ENCODE data around the gene TRIM75.
"Not testable (repeated sequence)": the region's sequence is repeated elsewhere in the genome, so short reads cannot be mapped to it uniquely, and the experiment has no call there.

TRIM75 gene

DNA sequence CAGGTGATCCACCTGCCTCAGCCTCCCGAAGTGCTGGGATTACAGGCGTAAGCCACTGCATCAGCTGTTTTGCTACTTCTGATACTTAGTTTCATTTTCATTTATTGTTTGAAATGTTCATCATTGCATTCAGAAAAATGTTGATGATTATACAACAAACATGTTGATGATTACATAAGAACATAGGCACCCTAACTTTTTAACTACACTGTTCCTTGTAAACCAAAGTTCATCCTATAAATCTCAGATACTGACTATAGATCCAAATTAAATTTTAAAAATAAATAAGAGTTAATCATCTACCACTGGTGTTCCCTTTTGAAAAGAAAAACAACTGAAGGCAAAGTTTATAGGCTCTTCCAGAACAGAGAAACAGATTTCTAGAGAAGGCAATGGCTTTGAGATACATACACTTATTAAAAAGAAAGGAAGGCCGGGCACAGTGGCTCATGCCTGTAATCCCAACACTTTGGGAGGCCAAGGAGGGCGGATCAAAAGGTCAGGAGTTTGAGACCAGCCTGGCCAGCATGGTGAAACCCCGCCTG lies 23.4 kb downstream of the TRIM75 start:
- DNase-seq (ENCODE audit: low read depth in 4 of 4, low spot score in 1 of 4), result no peak

DNA sequence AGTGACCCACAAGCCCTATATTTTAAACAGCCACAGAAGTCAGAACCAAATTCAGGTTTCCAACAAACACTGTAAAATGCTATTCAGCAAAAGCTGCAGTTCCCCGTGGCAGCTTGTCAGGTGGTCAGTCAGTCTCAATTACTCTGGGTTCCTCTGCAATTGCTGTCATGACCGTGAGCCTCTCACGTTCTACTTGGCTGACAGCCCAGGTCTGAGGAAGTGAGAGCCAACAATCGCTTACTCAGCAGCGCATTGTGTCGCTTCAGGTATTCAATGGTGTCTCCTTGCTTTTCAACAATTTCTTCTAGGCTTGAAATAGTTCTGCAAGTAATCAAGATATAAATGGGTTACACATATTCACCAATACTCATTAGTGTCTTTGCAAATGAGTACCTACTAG lies 25.8 kb downstream of the TRIM75 start:
- DNase-seq (ENCODE audit: low read depth in 4 of 4, low spot score in 1 of 4), result no peak

DNA sequence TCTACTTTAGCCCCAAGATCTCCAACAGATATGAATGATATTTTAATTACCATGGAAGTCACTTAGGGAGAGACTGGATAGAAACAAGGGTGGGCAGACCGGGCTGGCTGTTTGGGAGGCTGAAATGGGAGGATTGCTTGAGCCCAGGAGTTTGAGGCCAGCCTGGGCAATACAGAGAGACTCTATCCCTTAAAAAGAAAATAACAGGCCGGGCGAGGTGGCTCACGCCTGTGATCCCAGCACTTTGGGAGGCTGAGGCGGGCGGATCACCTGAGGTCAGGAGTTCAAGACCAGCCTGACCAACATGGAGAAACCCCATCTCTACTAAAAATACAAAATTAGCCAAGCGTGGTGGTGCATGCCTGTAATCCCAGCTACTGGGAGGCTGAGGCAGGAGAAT lies 31.1 kb downstream of the TRIM75 start:
- DNase-seq (ENCODE audit: low read depth in 4 of 4, low spot score in 1 of 4), result not testable (repeated sequence)

DNA sequence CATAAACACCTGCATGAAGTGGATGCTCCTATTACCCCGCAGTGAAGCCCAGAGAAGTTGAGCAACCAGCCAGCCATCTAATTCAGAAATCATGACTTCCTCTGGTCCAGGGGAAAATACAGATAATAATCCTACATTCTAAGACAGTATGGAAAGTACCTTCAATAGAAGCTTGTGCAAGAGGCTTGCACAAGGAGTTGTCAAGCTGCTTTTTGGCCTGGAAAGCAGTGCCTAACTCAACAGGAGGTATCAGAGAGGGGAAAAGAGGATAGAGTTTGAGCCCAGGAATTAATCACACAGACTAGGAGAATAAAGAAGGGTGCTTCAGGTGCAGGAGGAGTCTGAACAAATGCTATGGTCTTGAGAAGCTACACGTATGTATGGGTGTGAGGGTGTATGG lies 32.3 kb downstream of the TRIM75 start:
- DNase-seq (ENCODE audit: low read depth in 4 of 4, low spot score in 1 of 4), result no peak

DNA sequence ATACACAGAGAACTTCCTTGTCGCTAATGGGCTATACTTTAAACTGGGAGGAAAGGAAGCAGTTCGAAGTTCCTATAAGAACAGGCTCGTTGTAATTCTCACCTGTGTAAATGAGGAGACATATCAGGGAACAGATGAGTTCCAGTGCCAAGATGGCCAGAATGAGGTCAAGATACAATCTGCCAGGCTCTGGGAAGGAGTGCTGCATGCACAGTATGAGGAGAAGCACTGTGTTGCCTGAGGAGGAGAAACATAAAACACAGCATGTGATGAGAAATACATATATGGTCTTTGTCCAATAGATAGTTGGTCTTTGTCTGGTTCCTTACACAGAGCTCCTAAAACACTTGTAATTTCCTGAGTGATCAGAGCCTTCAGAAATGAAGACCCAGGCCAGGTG lies 34.7 kb downstream of the TRIM75 start:
- DNase-seq (ENCODE audit: low read depth in 4 of 4, low spot score in 1 of 4), result no peak

DNA sequence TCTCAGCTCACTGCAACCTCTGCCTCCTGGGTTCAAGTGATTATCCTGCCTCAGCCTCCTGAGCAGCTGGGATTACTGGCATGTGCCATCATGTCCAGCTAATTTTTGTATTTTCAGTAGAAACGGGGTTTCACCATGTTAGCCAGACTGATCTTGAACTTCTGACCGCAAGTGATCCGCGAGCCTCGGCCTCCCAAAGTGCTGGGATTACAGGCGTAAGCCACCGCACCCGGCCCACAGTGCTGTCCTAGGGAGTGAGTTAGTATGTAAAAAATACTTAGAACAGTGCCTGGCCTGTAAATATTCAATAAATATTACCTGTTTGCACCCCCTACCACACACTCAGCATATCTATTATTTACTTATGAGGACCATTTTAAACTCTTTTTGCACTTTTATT lies 38.5 kb downstream of the TRIM75 start:
- not testable (repeated sequence) for DNase-seq (ENCODE audit: low read depth in 4 of 4, low spot score in 1 of 4)

DNA sequence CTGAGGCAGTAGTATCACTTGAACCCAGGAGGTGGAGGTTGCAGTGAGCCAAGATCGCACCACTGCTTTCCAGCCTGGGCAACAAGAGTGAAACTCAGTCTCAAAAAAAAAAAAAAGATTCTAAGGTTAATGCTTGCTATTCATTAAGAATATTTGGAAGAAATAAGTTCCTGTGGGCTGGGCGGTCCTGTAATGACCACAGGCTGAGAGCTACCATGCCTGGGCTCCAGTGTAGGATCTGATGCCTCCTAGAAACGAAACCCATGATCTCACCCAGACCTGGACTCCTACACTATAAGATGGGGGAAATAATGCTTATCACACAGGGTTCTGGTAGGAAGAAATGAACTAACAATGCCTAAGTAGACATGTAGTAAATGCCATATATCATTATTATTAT lies 41.2 kb downstream of the TRIM75 start:
- DNase-seq (ENCODE audit: low read depth in 4 of 4, low spot score in 1 of 4), result no peak

DNA sequence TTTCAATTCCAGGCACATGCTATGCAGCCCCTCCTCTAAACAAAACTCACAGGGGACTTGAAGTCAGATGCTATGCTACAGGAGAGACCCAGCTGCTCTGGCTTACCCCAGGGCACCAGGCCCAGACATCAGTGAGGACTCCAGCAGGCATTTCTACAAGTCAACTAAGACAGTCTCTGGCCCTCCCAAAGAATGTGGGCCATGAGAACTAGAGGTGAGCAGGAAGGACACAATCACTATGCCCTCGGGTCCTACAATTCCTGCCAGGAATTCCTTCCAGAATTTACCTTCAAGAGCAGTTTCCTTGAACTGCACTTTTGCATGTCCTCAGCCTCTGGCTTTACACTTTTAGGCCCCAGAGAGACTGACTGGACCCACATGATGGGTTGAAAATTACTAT lies 41.6 kb downstream of the TRIM75 start:
- no peak for DNase-seq (ENCODE audit: low read depth in 4 of 4, low spot score in 1 of 4)

DNA sequence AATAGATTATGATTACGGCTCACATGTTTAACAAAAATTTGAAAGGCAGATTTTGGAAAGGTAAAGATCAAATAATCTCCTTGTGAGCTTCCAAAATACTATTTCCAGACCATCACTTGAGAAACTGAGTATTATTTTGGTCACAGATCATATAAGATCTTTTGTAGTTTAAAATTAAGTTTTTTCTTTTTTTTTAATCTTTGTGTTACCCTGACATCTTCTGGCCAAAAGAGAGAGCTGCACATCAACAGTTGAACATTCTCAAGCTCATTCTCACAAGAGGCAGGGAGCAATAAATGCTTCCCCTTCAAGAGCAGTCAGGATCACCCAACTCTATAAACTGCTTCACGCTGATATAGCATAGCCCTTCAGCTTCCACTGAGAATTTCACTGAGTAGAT lies 43.1 kb downstream of the TRIM75 start:
- DNase-seq (ENCODE audit: low read depth in 4 of 4, low spot score in 1 of 4), result no peak

DNA sequence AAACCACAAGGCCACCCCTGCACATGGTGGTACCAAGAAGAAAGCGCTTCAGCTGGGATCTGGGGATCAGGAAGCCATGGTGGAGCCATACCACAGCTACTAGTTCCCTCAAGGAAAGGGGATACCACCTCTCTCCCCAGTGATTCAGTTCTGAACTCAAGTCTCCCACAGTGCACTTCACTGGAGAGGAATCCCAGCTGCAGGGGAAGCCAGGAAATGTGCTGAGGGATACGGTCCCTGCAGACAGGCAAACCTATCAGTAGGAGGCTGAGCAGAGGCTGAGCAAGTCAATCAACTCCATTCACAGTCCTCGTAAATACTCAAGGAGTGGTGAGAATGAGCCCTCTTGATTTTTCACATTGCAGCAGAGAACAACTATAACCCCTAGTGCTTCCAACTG lies 48.0 kb downstream of the TRIM75 start:
- DNase-seq (ENCODE audit: low read depth in 4 of 4, low spot score in 1 of 4), result no peak

DNA sequence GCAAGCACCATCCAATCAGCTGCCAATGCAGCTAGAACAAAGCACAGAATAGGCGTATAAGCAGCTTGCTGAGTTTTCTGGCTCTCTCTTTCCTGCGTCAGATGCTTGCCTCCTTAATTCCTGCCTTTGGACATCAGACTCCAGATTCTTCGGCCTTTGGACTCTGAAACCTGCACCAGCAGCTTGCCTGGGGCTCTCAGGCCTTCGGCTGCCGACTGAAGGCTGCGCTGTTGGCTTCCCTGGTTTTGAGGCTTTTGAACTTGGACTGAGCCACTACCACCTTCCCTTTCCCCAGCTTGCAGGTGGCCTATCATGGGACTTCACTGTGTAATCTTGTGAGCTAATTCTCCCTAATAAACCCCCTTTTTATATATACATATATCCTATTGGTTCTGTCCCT lies 52.9 kb downstream of the TRIM75 start:
- DNase-seq (ENCODE audit: low read depth in 4 of 4, low spot score in 1 of 4), result no peak
